Upper lobe of left lung (tissue), 4 donors: ENCODE measurements around the gene STRBP.

ENCODE experiments used
- EP300 ChIP-seq, 4 donors: sonication (generic); formaldehyde crosslinking; IDR thresholded peaks; one replicate each; pipeline ENCODE4 v1.5.1; 2017; ENCODE audit warnings: antibody characterized with exemption in 4 of 4, control low read depth in 2 of 4
- POLR2A ChIP-seq, 4 donors: fragments of 450-650 bp; IDR thresholded peaks; one replicate each; pipeline ENCODE4 v1.5.1; 2016 to 2017; ENCODE audit warnings: antibody characterized with exemption in 4 of 4, mild to moderate bottlenecking in 2 of 4
- TF ChIP-seq, protein P1 (sequence below), 6 experiments: fragments of 450-650 bp in 4 of 6; fragments of 200-600 bp in 2 of 6; sonication (generic) in 2 of 6; IDR thresholded peaks; one replicate each; pipeline ENCODE4 v1.5.1; 2016 to 2019; ENCODE audit warnings: antibody characterized with exemption in 6 of 6

DNA sequence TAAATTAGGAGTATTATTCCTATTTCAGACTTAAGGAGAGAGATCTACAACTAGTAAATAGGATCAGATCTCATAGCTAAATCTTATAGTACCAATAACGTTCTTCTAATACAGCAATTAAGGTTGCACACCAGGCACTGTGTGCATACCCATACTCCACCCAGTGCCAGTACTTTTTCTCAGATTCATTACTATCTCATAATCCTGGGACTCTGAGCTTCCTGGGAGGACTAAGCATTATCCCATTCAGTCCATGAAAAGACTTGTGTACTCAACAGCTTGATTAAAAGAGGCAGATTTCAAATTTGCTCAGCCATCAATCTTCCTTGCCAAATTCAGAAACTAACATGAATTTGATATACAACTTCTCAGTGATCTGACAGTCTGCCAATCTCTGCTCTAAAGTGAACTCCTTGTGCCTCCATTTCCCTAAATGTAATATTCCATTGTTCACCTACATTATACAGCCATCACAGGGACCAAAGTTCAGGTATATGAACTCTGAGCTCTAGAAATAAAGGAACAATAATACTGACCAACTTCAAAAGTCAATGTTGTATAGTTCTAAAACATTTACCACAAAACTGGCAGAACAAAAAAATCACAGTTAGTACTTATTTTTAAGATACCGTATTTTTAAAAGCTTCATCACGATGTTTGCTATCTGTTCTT, 7.2 kb downstream of the STRBP start:
- TF ChIP-seq, protein P1, sequence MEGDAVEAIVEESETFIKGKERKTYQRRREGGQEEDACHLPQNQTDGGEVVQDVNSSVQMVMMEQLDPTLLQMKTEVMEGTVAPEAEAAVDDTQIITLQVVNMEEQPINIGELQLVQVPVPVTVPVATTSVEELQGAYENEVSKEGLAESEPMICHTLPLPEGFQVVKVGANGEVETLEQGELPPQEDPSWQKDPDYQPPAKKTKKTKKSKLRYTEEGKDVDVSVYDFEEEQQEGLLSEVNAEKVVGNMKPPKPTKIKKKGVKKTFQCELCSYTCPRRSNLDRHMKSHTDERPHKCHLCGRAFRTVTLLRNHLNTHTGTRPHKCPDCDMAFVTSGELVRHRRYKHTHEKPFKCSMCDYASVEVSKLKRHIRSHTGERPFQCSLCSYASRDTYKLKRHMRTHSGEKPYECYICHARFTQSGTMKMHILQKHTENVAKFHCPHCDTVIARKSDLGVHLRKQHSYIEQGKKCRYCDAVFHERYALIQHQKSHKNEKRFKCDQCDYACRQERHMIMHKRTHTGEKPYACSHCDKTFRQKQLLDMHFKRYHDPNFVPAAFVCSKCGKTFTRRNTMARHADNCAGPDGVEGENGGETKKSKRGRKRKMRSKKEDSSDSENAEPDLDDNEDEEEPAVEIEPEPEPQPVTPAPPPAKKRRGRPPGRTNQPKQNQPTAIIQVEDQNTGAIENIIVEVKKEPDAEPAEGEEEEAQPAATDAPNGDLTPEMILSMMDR (IDR thresholded peaks at IDR 0.05), result no peak
- no peak for TF ChIP-seq POLR2A (IDR thresholded peaks at IDR 0.05)
- no peak for TF ChIP-seq EP300 (IDR thresholded peaks at IDR 0.05)
